Adrenal gland (tissue), 12 donors: ENCODE data around the gene EMX1. TPM values are rescaled to one million over a fixed set of nuclear protein-coding genes. Genes with fewer than 3 reads are reported as not detected.
A peak's percentile ranks its signal among the peaks of the same experiment; 100 is the strongest.

Experiments
- DNase-seq, 7 donors: peaks; one replicate each; pipeline ENCODE4 v3.0.0-alpha.2; 2019 to 2020
- H3K27ac ChIP-seq, 5 donors: fragments of 200-600 bp; sonication (generic) in 4 of 5; 1 replicate in 3 of 5; 2 replicates in 2 of 5; pipeline versions ENCODE4 v1.5.1 to v1.8.0; 2016 to 2020; ENCODE audit warnings: mild to moderate bottlenecking in 1 of 5
- H3K27me3 ChIP-seq: fragments of 200-600 bp; 2 replicates; pipeline ENCODE4 v1.8.0; 2021
- H3K36me3 ChIP-seq, 2 donors: fragments of 200-600 bp; replicated peaks in 1 of 2; 1 replicate in 1 of 2; 2 replicates in 1 of 2; pipeline versions ENCODE4 v1.5.1 to v1.8.0; 2018 to 2022
- H3K4me1 ChIP-seq, 2 donors: fragments of 200-600 bp; replicated peaks in 1 of 2; 1 replicate in 1 of 2; 2 replicates in 1 of 2; pipeline versions ENCODE4 v1.5.1 to v1.8.0; 2018 to 2021
- H3K4me3 ChIP-seq, 4 donors: fragments of 200-600 bp; sonication (generic) in 3 of 4; one replicate each; pipeline ENCODE4 v1.5.1; 2016 to 2018
- H3K9me3 ChIP-seq, 3 donors: fragments of 200-600 bp; sonication (generic) in 1 of 3; replicated peaks in 1 of 3; 1 replicate in 2 of 3; 2 replicates in 1 of 3; pipeline versions ENCODE4 v1.5.1 to v1.8.0; 2016 to 2021
- CTCF ChIP-seq, 6 experiments: fragments of 450-650 bp in 4 of 6; fragments of 200-600 bp in 2 of 6; sonication (generic) in 1 of 6; IDR thresholded peaks; 1 replicate in 5 of 6; 2 replicates in 1 of 6; pipeline versions ENCODE4 v1.5.1 to v1.8.0; 2016 to 2021; ENCODE audit warnings: antibody characterized with exemption in 6 of 6, mild to moderate bottlenecking in 2 of 6, moderate library complexity in 1 of 6
- POLR2A ChIP-seq, 2 donors: fragments of 450-650 bp; IDR thresholded peaks; one replicate each; pipeline ENCODE4 v1.6.1; 2017; ENCODE audit warnings: antibody characterized with exemption in 2 of 2, mild to moderate bottlenecking in 2 of 2, moderate library complexity in 1 of 2
- WGBS, 4 donors: extraction: QIAGEN DNeasy Blood & Tissue Kit in 2 of 4; methylation state at CpG; one replicate each; pipeline versions ENCODE4 v1.1.5 to v1.1.7; 2013 to 2017; 5-methylcytosine and 5-hydroxymethylcytosine counted together
- intact Hi-C, 2 donors: fragments of 100-400 bp; cut with DNase I; formaldehyde crosslinking; loops; one replicate each; pipeline versions ENCODE4 v1.14.1 to v1.15.0; 2022 to 2023
- polyA plus RNA-seq, 3 donors: library from polyadenylated mRNA; stranded (reverse); fragments of 200-250 nt in 2 of 3; fragments of 350-450 nt in 1 of 3; fragmentation: Illumina TruSeq in 1 of 3; extraction: RNeasy Lipid Tissue Mini Kit (QIAGEN cat#74804) in 1 of 3; gene quantifications; one replicate each; pipeline ENCODE4 v1.2.3, GENCODE V29; 2013 to 2014
- total RNA-seq, 9 donors: library from RNA; depleted of rRNA in 4 of 9; stranded (reverse); fragments of >200 nt in 4 of 9; fragments of 120-200 nt in 1 of 9; fragmentation: NEBNext Ultra II Directional in 1 of 9; extraction: Animal tissue kit (Norgen Biotek cat#: 25700) in 1 of 9; gene quantifications; one replicate each; pipeline versions ENCODE4 v1.1.0 to v1.2.4, GENCODE V29; 2013 to 2023
- donor health status: healthy with polysubstance abuse.
- donor health status: Bipolar disorder and iron deficiency.
- donor health status: DM: yes; HTN: yes; CAD: no.
- donor health status: DM: no; HTN: no; CAD: no.
- donor health status: DM: no; HTN: no; CAD: no.
- donor health status: DM: yes; HTN: yes; CAD: no.

Gene EMX1
- total and polyA plus RNA-seq, 12 donors: 0.10 to 0.15 TPM; not detected in 10

DNA sequence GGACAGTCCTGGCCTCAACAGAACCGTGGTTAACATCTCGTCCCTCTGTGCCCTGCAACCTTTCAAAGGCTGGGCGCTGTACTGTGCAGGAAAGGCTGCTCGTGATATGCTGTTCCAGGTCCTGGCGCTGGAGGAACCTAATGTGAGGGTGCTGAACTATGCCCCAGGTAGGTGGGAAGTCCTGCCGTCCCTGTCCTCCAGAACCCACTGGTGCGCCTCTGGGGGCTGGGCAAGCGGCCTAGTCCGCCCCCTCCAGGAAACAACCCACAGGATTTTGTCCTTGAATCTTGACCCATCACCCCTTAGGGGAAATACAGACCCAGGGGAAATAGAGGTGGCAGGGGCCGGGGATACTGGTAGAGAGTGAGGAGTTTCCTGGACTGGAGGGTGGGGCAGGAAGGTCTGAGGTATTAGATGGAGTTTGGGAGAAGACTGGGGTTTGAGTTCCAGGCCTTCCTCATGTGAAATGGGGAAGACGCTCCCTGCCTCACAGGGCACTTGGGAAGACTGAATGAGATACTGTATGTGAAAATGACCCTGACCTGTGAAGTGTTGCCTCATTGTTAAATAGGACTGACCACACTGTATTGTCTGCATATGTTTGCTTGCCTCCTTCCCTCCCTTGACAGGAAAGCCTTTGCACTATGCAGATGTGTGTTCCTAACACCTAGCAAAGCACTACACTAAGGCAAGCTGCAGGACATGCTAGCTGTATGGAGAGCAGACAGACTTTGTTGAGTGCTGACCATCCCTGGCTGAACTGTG is 28.7 kb upstream of the EMX1 start:
- DNase-seq: no peak
- H3K4me3 ChIP-seq: no peak overlapping the region
- peaks cover 15 to 22% of the 10 kb centered on the region in 2 donors for H3K4me1 ChIP-seq
- H3K27ac ChIP-seq: no peak overlapping the region
- peaks cover 0 to 10% of the 10 kb centered on the region in 2 donors for H3K36me3 ChIP-seq
- TF ChIP-seq CTCF (IDR thresholded peaks at IDR 0.05) (no peak), POLR2A (IDR thresholded peaks at IDR 0.05) (no peak)
- H3K9me3 ChIP-seq: no peaks in the 10 kb centered on the region
- intact Hi-C loops: no loop called here
- 73 to 83% (median 81%) methylated on average over 5 to 11 of the region's 11 CpGs for WGBS, 4 donors
- H3K27me3 ChIP-seq: no peaks in the 10 kb centered on the region

- H3K36me3 ChIP-seq: peaks cover 0 to 10% of the 10 kb centered on the region in 2 donors
- TF ChIP-seq CTCF (IDR thresholded peaks at IDR 0.05) (no peak), POLR2A (IDR thresholded peaks at IDR 0.05) (no peak)
- no peaks in the 10 kb centered on the region for H3K9me3 ChIP-seq
- intact Hi-C loops: loop anchor here (5.0 to 10.0 kb wide), 4 partner anchors 85 to 267 kb away; no protein-coding TSS in a partner anchor
- peaks cover 15 to 22% of the 10 kb centered on the region in 2 donors for H3K4me1 ChIP-seq
- H3K27me3 ChIP-seq: peaks cover 7% of the 10 kb centered on the region
- no peak for DNase-seq
- WGBS, 4 donors: 88 to 92% (median 89%) methylated on average over 3 to 4 of the region's 4 CpGs
- no peak overlapping the region for H3K27ac ChIP-seq
- no peak overlapping the region for H3K4me3 ChIP-seq
These were observed 27.3 kb upstream of the EMX1 start for GRCh38 chr2:72889991-72890390.

- Histone ChIP-seq H3K27me3 (peaks cover 8% of the 10 kb centered on the region), H3K36me3 (peaks cover 0 to 10% of the 10 kb centered on the region in 2 donors), H3K4me1 (peaks cover 15 to 21% of the 10 kb centered on the region in 2 donors), H3K4me3 (no peak overlapping the region), H3K27ac (no peak overlapping the region), H3K9me3 (no peaks in the 10 kb centered on the region)
- TF ChIP-seq POLR2A (IDR thresholded peaks at IDR 0.05): no peak
- no peak for TF ChIP-seq CTCF (IDR thresholded peaks at IDR 0.05)
- WGBS, 4 donors: 66 to 80% (median 70%) methylated on average over 7 to 8 of the region's 8 CpGs
- no peak for DNase-seq
- intact Hi-C loops: loop anchor here (5.0 to 10.0 kb wide), 4 partner anchors 84 to 266 kb away; no protein-coding TSS in a partner anchor
These were observed 26.1 kb upstream of the EMX1 start for GRCh38 chr2:72891091-72891818.

DNA sequence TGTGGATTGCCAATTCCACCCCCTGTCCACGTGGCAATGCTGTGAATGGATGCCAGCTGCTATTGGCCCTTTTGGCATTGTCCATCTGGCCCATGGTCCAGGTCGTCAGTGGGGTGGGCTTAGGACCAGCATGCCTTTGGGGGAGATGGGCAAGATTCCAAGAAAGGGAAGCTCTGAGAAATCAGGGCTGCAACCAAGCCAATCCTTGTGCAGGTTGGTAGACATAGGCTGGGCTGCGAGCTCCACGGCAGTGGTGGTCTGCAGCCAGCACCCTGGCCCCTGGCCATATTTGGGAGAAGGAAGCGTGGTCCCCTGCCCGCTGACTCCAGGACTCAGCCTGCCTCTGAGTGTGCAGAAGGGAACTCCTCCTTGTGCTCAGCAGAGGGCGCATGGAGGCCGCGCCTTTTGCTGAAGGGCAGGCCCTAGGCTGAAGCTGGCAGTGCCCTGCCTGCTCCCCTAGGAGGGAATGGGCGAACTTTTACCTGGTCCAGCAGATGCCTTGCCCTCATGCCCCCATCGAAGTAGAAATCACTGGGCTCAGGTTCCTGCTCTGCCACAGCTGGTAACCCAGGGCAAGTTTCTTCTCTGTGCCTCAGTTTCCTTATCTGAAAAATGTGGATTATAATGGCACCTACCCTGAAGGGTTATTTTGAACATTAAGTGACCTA is 24.7 kb upstream of the EMX1 start:
- Histone ChIP-seq H3K4me1 (peaks cover 11 to 14% of the 10 kb centered on the region in 2 donors), H3K9me3 (no peaks in the 10 kb centered on the region), H3K4me3 (no peak overlapping the region), H3K27me3 (peaks cover 8% of the 10 kb centered on the region), H3K36me3 (peaks cover 0 to 10% of the 10 kb centered on the region in 2 donors), H3K27ac (no peak overlapping the region)
- TF ChIP-seq POLR2A (IDR thresholded peaks at IDR 0.05) (no peak), CTCF (IDR thresholded peaks at IDR 0.05) (peak; percentile 53 to 86 (median 76))
- DNase-seq: peak; percentile 73 to 84 (median 80)
- intact Hi-C loops: loop anchor here (5.0 to 10.0 kb wide), 4 partner anchors 82 to 265 kb away; no protein-coding TSS in a partner anchor
- WGBS, 4 donors: 8 to 16% (median 12%) methylated on average over 4 to 11 of the region's 11 CpGs
